ENCODE data around the gene ZSWIM5. TPM values are rescaled to one million over a fixed set of nuclear protein-coding genes. Genes with fewer than 3 reads are reported as not detected.
"Not testable (repeated sequence)": the region's sequence is repeated elsewhere in the genome, so short reads cannot be mapped to it uniquely, and the experiment has no call there.

ZSWIM5 gene
- total RNA-seq, 2 donors from 2014 or later, result 2.0 to 3.5 TPM

DNA sequence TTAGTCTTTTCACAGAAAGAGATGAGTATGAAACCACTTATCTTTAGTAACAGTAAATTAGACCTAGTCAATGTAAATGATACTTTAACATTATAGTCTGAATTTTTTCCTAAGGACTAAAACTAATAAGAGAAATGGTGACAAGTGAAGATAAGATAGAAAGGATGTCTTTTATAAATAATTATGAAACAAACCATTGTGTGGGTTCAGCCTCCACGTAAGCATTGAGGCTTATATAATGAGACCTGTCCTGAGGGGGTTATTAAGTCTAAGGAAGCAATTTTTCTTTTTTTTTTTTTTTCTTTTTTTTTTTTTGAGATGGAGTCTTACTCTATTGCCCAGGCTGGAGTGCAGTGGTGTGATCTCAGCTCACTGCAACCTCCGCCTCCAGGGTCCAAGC, 138.6 kb downstream of the ZSWIM5 start:
- Histone ChIP-seq H3K9me3 (no peaks in the 10 kb centered on the region), H3K36me3 (no peaks in the 10 kb centered on the region), H3K4me3 (no peak overlapping the region), H3K27ac (no peak overlapping the region), H3K4me1 (ENCODE audit: control insufficient read depth in 1 of 2, low read depth in 2 of 2) (no peaks in the 10 kb centered on the region), H3K27me3 (replicated peaks; ENCODE audit: insufficient read depth) (no peaks in the 10 kb centered on the region)
- DNase-seq (ENCODE audit: low spot score), result no peak
- no peak for ATAC-seq (ENCODE audit: insufficient number of reproducible peaks, low FRiP score, low read depth)
- TF ChIP-seq, protein P1, sequence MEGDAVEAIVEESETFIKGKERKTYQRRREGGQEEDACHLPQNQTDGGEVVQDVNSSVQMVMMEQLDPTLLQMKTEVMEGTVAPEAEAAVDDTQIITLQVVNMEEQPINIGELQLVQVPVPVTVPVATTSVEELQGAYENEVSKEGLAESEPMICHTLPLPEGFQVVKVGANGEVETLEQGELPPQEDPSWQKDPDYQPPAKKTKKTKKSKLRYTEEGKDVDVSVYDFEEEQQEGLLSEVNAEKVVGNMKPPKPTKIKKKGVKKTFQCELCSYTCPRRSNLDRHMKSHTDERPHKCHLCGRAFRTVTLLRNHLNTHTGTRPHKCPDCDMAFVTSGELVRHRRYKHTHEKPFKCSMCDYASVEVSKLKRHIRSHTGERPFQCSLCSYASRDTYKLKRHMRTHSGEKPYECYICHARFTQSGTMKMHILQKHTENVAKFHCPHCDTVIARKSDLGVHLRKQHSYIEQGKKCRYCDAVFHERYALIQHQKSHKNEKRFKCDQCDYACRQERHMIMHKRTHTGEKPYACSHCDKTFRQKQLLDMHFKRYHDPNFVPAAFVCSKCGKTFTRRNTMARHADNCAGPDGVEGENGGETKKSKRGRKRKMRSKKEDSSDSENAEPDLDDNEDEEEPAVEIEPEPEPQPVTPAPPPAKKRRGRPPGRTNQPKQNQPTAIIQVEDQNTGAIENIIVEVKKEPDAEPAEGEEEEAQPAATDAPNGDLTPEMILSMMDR (IDR thresholded peaks at IDR 0.05), result no peak

DNA sequence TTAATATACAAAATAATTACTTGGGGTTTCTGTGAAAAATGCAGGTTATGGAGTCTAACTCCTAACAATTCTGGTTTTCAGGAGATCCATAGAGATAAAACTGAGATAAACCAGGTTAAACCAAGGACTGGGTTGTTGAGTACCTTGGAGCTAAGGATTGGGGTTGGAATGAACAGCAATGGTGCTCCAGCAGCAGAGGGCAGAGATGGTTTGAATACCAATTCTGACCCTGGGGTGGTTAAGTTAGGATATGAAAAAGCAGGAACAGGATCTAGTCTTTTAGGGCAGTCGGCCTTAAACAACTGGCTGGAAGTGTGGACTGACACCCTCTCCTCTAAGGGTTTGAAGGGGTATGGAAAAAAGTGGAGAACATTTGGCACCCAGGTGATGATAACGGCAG, 141.3 kb downstream of the ZSWIM5 start:
- H3K4me1 ChIP-seq (ENCODE audit: control insufficient read depth in 1 of 2, low read depth in 2 of 2), result no peaks in the 10 kb centered on the region
- H3K27me3 ChIP-seq (replicated peaks; ENCODE audit: insufficient read depth), result no peaks in the 10 kb centered on the region
- no peaks in the 10 kb centered on the region for H3K9me3 ChIP-seq
- no peak overlapping the region for H3K4me3 ChIP-seq
- DNase-seq (ENCODE audit: low spot score), result no peak
- H3K27ac ChIP-seq, result no peak overlapping the region
- H3K36me3 ChIP-seq, result no peaks in the 10 kb centered on the region
- no peak for ATAC-seq (ENCODE audit: insufficient number of reproducible peaks, low FRiP score, low read depth)
- TF ChIP-seq, protein P1 (IDR thresholded peaks at IDR 0.05), result no peak

DNA sequence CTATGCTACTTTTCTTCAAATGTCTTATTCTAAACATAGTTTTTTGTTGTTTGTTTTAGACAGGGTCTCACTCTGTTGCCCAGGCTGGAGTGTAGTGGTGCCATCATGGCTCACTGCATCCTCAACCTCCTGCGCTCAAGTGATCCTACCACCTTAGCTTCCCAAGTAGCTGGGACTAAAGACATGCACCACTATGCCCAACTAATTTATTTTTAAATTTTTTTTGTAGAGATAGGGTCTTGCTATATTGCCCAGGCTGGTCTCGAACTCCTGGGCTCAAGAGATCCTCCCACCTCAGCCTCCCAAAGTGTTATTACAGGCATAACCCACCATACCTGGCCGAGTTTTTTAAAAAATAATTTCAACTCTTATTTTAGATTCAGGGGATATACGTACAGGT, 143.9 kb downstream of the ZSWIM5 start:
- not testable (repeated sequence) for H3K9me3 ChIP-seq; H3K4me3 ChIP-seq; H3K4me1 ChIP-seq (ENCODE audit: control insufficient read depth in 1 of 2, low read depth in 2 of 2); H3K36me3 ChIP-seq; H3K27me3 ChIP-seq (replicated peaks; ENCODE audit: insufficient read depth); ATAC-seq (ENCODE audit: insufficient number of reproducible peaks, low FRiP score, low read depth); H3K27ac ChIP-seq; DNase-seq (ENCODE audit: low spot score)

DNA sequence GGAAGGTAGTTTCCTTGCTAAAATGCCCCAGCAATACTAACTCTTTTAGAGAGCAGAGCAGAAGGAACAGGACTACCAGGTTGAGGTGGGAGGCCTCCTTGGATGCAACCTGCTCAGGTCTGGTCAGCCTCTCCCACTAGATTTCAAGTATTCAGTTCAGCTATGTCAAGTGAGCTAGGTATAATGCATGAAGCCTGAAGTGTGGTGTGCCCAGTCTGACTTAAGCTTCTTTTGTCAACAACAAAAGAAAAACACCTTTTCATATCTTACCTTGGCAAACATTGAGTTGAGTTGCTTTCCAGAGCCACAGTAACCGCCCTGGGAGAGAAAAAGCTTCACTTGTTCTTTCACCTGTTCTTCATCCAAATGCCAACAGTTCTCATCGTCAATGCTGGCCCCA, 146.6 kb downstream of the ZSWIM5 start:
- TF ChIP-seq, protein P1 (IDR thresholded peaks at IDR 0.05), result no peak
- Histone ChIP-seq H3K27ac (no peak overlapping the region), H3K4me1 (ENCODE audit: control insufficient read depth in 1 of 2, low read depth in 2 of 2) (no peaks in the 10 kb centered on the region), H3K4me3 (no peak overlapping the region), H3K36me3 (no peaks in the 10 kb centered on the region), H3K9me3 (no peaks in the 10 kb centered on the region), H3K27me3 (replicated peaks; ENCODE audit: insufficient read depth) (no peaks in the 10 kb centered on the region)
- DNase-seq (ENCODE audit: low spot score) (no peak), ATAC-seq (ENCODE audit: insufficient number of reproducible peaks, low FRiP score, low read depth) (no peak)

DNA sequence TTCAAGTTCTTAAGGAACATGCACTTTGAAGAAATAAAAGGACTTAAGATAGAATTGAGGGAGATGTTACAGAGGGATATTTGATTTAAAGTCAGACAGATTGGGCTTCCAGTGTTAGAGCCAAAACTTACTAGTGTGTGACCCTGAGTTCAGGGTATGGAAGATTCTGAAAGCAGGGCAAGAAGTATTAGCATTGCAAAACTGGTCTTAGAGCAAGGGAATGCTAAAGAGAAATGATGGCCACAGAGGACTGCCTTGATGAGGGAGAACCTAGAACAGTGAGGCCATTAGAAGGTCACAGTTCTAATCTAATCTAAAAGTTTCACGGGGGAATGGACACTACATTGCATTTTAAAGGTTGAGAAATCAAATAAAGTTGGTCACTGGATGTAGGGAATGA, 148.9 kb downstream of the ZSWIM5 start:
- Histone ChIP-seq H3K27me3 (replicated peaks; ENCODE audit: insufficient read depth) (no peaks in the 10 kb centered on the region), H3K9me3 (no peaks in the 10 kb centered on the region), H3K4me1 (ENCODE audit: control insufficient read depth in 1 of 2, low read depth in 2 of 2) (no peaks in the 10 kb centered on the region), H3K4me3 (no peak overlapping the region), H3K27ac (no peak overlapping the region), H3K36me3 (no peaks in the 10 kb centered on the region)
- DNase-seq (ENCODE audit: low spot score) (no peak), ATAC-seq (ENCODE audit: insufficient number of reproducible peaks, low FRiP score, low read depth) (no peak)
- TF ChIP-seq, protein P1 (IDR thresholded peaks at IDR 0.05), result no peak

DNA sequence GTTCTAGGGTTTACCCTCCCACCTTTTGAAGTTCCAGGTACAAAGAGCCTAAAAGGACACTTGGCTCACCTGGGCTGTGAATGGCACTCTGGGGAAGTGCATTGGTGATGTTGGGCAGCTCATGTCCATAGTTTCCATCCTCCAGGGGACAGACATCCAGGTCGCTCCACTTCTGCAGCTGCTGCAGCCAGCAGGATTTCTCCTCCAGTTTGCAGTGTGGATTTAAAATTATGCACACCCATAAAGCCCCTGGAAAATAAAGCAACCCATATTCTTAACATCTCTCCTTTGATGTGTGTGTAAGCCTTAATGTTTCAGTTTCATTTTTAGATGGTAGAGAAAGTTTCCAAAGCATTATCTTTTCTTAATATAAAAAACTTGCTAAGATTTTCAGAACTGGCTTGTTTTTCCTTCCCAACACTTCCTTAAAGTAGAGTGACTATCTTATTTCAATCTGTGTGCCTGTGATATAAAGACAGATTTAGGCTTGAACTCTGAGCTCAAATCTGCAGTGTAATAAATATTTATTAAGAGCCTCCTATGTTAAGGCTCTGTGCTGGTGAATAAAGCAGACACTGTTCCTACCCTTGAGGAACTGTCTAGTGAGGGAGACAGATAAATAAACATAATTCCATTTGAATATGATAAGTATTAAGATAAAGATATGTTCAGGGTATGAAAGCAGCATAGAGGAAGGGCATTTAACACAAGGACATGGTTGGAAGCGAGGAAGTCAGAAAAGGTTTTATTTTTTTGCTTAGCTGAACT, 155.2 kb downstream of the ZSWIM5 start:
- TF ChIP-seq, protein P1 (IDR thresholded peaks at IDR 0.05), result no peak
- Histone ChIP-seq H3K4me1 (ENCODE audit: control insufficient read depth in 1 of 2, low read depth in 2 of 2) (no peaks in the 10 kb centered on the region), H3K27ac (no peak overlapping the region), H3K4me3 (no peak overlapping the region), H3K9me3 (no peaks in the 10 kb centered on the region), H3K36me3 (no peaks in the 10 kb centered on the region), H3K27me3 (replicated peaks; ENCODE audit: insufficient read depth) (no peaks in the 10 kb centered on the region)
- no peak for DNase-seq (ENCODE audit: low spot score)
- ATAC-seq (ENCODE audit: insufficient number of reproducible peaks, low FRiP score, low read depth), result no peak

All from thoracic aorta (tissue), 2 donors.